ENCODE results near the gene CRLF1.

- TF ChIP-seq CTCF (IDR thresholded peaks at IDR 0.05) (no peak), POLR2A (IDR thresholded peaks at IDR 0.05) (no peak)
Observed at GRCh38 chr19:18654469-18654868, 47.9 kb upstream of the CRLF1 start.
